H1 (cell line): ENCODE measurements around the gene SLC39A7. TPM values are rescaled to one million over a fixed set of nuclear protein-coding genes. Genes with fewer than 3 reads are reported as not detected.

Experiments used
- CTCF ChIA-PET: fragments of 300-600 bp; sonication (Branson Sonifier 250); formaldehyde crosslinking; loops from one replicate; lab custom pipeline; 2021; ENCODE audit not compliant: partially characterized antibody; lab: Charles Lee
- POLR2A ChIA-PET: fragments of 300-600 bp; sonication (Branson Sonifier 250); formaldehyde crosslinking; loops from one replicate; lab custom pipeline; 2021; ENCODE audit warnings: inconsistent platforms; ENCODE audit not compliant: partially characterized antibody; lab: Charles Lee
- DNase-seq, 2 experiments: peaks; one replicate each; pipeline versions ENCODE4 v3.0.0 to v3.0.0-alpha.2; 2010 to 2022; ENCODE audit warnings: low spot score in 2 of 2, low read depth in 1 of 2, mixed read lengths in 1 of 2
- FAIRE-seq: peaks from 2 replicates; lab custom pipeline; 2011; peaks lifted over from hg19 to GRCh38; lab: Jason Lieb, UNC
- H2AFZ ChIP-seq: 2 replicates; pipeline ENCODE4 v1.8.1; 2012; ENCODE audit warnings: low read length, inconsistent platforms
- H2AK5ac ChIP-seq: 2 replicates; pipeline ENCODE4 v1.6.1; 2013; ENCODE audit warnings: low read depth, low read length
- H2BK120ac ChIP-seq: replicated peaks from 2 replicates; pipeline ENCODE3; 2013; ENCODE audit warnings: low read depth, low read length, inconsistent platforms
- H2BK12ac ChIP-seq: 2 replicates; pipeline ENCODE4 v1.6.1; 2013; ENCODE audit warnings: low read depth, low read length
- H2BK15ac ChIP-seq: 2 replicates; pipeline ENCODE4 v1.6.1; 2013; ENCODE audit warnings: low read length
- H2BK20ac ChIP-seq: 2 replicates; pipeline ENCODE4 v1.6.1; 2013; ENCODE audit warnings: low read length
- H2BK5ac ChIP-seq: 2 replicates; pipeline ENCODE4 v1.6.1; 2013; ENCODE audit warnings: low read depth, low read length
- H3K14ac ChIP-seq: 2 replicates; pipeline ENCODE4 v1.6.1; 2013; ENCODE audit warnings: inconsistent platforms; ENCODE audit not compliant: insufficient read length
- H3K18ac ChIP-seq: 2 replicates; pipeline ENCODE4 v1.6.1; 2013; ENCODE audit warnings: low read length; ENCODE audit errors: extremely low read depth
- H3K23ac ChIP-seq: 2 replicates; pipeline ENCODE4 v1.6.1; 2013; ENCODE audit warnings: inconsistent platforms; ENCODE audit not compliant: insufficient read length
- H3K23me2 ChIP-seq: 2 replicates; pipeline ENCODE4 v1.6.1; 2013; ENCODE audit warnings: low read depth, low read length
- H3K27ac ChIP-seq: 2 replicates; pipeline ENCODE4 v1.6.1; 2011; ENCODE audit warnings: low read depth, low read length, inconsistent platforms
- H3K27me3 ChIP-seq, 4 experiments: replicated peaks in 1 of 4; 1 replicate in 1 of 4; 2 replicates in 3 of 4; pipeline versions ENCODE4 v1.6.1 to v1.8.1; 2011 to 2013; ENCODE audit warnings: low read length in 3 of 4, mild to moderate bottlenecking in 3 of 4, inconsistent platforms in 2 of 4, mixed read lengths in 2 of 4, moderate library complexity in 1 of 4; ENCODE audit not compliant: control insufficient read depth in 3 of 4, insufficient read depth in 3 of 4; ENCODE audit errors: extremely low read depth in 1 of 4
- H3K36me3 ChIP-seq, 4 experiments: 2 replicates each; pipeline versions ENCODE4 v1.6.1 to v1.8.1; 2011 to 2013; ENCODE audit warnings: mild to moderate bottlenecking in 4 of 4, low read length in 3 of 4, moderate library complexity in 2 of 4, control low read depth in 1 of 4, inconsistent platforms in 1 of 4; ENCODE audit not compliant: insufficient read depth in 4 of 4, control insufficient read depth in 2 of 4
- H3K4ac ChIP-seq: replicated peaks from 2 replicates; pipeline ENCODE3; 2013; ENCODE audit warnings: low read length, low read depth, mixed read lengths, inconsistent platforms; ENCODE audit not compliant: insufficient read length
- H3K4me1 ChIP-seq, 4 experiments: replicated peaks in 1 of 4; 1 replicate in 1 of 4; 2 replicates in 3 of 4; pipeline versions ENCODE4 v1.6.1 to v1.8.1; 2011 to 2013; ENCODE audit warnings: low read length in 3 of 4, inconsistent platforms in 2 of 4, mixed read lengths in 1 of 4; ENCODE audit not compliant: insufficient read depth in 4 of 4, control insufficient read depth in 3 of 4
- H3K4me2 ChIP-seq, 2 experiments: 2 replicates each; pipeline versions ENCODE4 v1.6.1 to v1.8.1; 2011 to 2013; ENCODE audit warnings: low read depth in 2 of 2, low read length in 2 of 2, control low read depth in 1 of 2, inconsistent platforms in 1 of 2, mild to moderate bottlenecking in 1 of 2; ENCODE audit not compliant: insufficient read depth in 1 of 2
- H3K4me3 ChIP-seq, 4 experiments: fragments of 200-600, 300-600 bp in 1 of 4; sonication (generic), shearing (Covaris generic), sonication (Bioruptor Twin) in 1 of 4; 2 replicates each; pipeline versions ENCODE4 v1.5.1 to v1.8.1; 2011 to 2016; ENCODE audit warnings: low read length in 4 of 4, low read depth in 3 of 4, control low read depth in 2 of 4, inconsistent platforms in 2 of 4, mild to moderate bottlenecking in 2 of 4, mixed read lengths in 1 of 4, moderate library complexity in 1 of 4; ENCODE audit not compliant: insufficient read depth in 2 of 4; ENCODE audit errors: extremely low read depth in 1 of 4
- H3K56ac ChIP-seq: replicated peaks from 2 replicates; pipeline ENCODE3; 2013; ENCODE audit warnings: low read depth, mild to moderate bottlenecking, mixed read lengths, low read length, inconsistent platforms; ENCODE audit not compliant: insufficient read length
- H3K79me1 ChIP-seq: 2 replicates; pipeline ENCODE4 v1.6.1; 2013; ENCODE audit warnings: low read depth, low read length, control low read depth
- H3K79me2 ChIP-seq, 2 experiments: 2 replicates each; pipeline versions ENCODE4 v1.6.1 to v1.8.1; 2012 to 2013; ENCODE audit warnings: low read length in 2 of 2, mild to moderate bottlenecking in 2 of 2, inconsistent platforms in 1 of 2; ENCODE audit not compliant: insufficient read depth in 2 of 2, control insufficient read depth in 1 of 2
- H3K9ac ChIP-seq, 4 experiments: replicated peaks in 1 of 4; 1 replicate in 1 of 4; 2 replicates in 3 of 4; pipeline versions ENCODE4 v1.6.1 to v1.8.1; 2011 to 2013; ENCODE audit warnings: low read depth in 3 of 4, low read length in 3 of 4, control low read depth in 2 of 4, mild to moderate bottlenecking in 2 of 4, moderate library complexity in 2 of 4, inconsistent platforms in 1 of 4; ENCODE audit errors: extremely low read depth in 1 of 4
- H3K9me3 ChIP-seq, 2 experiments: 2 replicates each; pipeline versions ENCODE4 v1.6.1 to v1.8.1; 2012 to 2013; ENCODE audit warnings: mild to moderate bottlenecking in 2 of 2, moderate library complexity in 2 of 2, control low read depth in 1 of 2, inconsistent platforms in 1 of 2, low read depth in 1 of 2, low read length in 1 of 2, mixed read lengths in 1 of 2; ENCODE audit not compliant: insufficient read depth in 2 of 2
- H4K20me1 ChIP-seq, 2 experiments: replicated peaks in 1 of 2; 2 replicates each; pipeline versions ENCODE3 to v1.8.1; 2011 to 2013; ENCODE audit warnings: inconsistent platforms in 2 of 2, low read length in 2 of 2, mild to moderate bottlenecking in 1 of 2; ENCODE audit not compliant: insufficient read depth in 2 of 2, control insufficient read depth in 1 of 2
- H4K5ac ChIP-seq: 2 replicates; pipeline ENCODE4 v1.6.1; 2013; ENCODE audit warnings: low read length, low read depth, mixed read lengths, inconsistent platforms; ENCODE audit not compliant: insufficient read length
- H4K8ac ChIP-seq: 2 replicates; pipeline ENCODE4 v1.8.0; 2013; ENCODE audit warnings: mild to moderate bottlenecking, moderate library complexity, low read length, inconsistent platforms; ENCODE audit not compliant: insufficient read depth; ENCODE audit errors: extremely low read depth
- H4K91ac ChIP-seq: replicated peaks from 2 replicates; pipeline ENCODE3; 2013; ENCODE audit warnings: low read length, mixed read lengths, inconsistent platforms; ENCODE audit not compliant: insufficient read length
- BCL11A ChIP-seq, 2 experiments: IDR thresholded peaks; one replicate each; pipeline ENCODE4 v1.6.1; 2011; ENCODE audit warnings: low read depth in 2 of 2, low read length in 2 of 2, mild to moderate bottlenecking in 2 of 2
- FOSL1 ChIP-seq: IDR thresholded peaks from 2 replicates; pipeline ENCODE4 v1.6.1; 2011; ENCODE audit warnings: mild to moderate bottlenecking, low read depth, low read length, moderate library complexity; ENCODE audit not compliant: insufficient read depth
- POLR2AphosphoS5 ChIP-seq: IDR thresholded peaks from 2 replicates; pipeline ENCODE4 v1.6.1; 2011; ENCODE audit warnings: low read depth, low read length
- SAP30 ChIP-seq: fragments of 300-600 bp; sonication (generic); IDR thresholded peaks from 2 replicates; pipeline ENCODE4 v1.7.1; 2012; ENCODE audit warnings: low read length, moderate library complexity, mild to moderate bottlenecking, inconsistent platforms; ENCODE audit not compliant: insufficient read depth, insufficient replicate concordance
- WGBS, 2 experiments: shearing (Covaris generic) in 1 of 2; methylation state at CpG; one replicate each; pipeline versions ENCODE4 v1.1.6 to v1.1.7; 2013 to 2015; ENCODE audit warnings: low lambda C conversion rate in 2 of 2, mixed read lengths in 2 of 2, inconsistent platforms in 1 of 2, low coverage in 1 of 2, missing lambda C conversion rate in 1 of 2; ENCODE audit not compliant: insufficient replicate concordance in 2 of 2, insufficient coverage in 1 of 2, insufficient read length in 1 of 2; ENCODE audit errors: extremely low coverage in 1 of 2, missing lambda C conversion rate in 1 of 2; 5-methylcytosine and 5-hydroxymethylcytosine counted together
- polyA plus RNA-seq, 7 experiments: library from polyadenylated mRNA; depleted of rRNA in 3 of 7; stranded (reverse) in 5 of 7; unstranded in 2 of 7; fragments of >200 nt in 5 of 7; fragments of 200-250 nt in 2 of 7; gene quantifications; 1 replicate in 5 of 7; 2 replicates in 1 of 7; 4 replicates in 1 of 7; pipeline versions ENCODE4 v1.2.1 to v1.2.3, GENCODE V29; 2011 to 2013; ENCODE audit warnings: missing spikeins in 2 of 7, mixed read lengths in 2 of 7
- total RNA-seq: library from RNA; stranded (reverse); fragmentation: NEBNext Ultra II Directional; extraction: Animal tissue kit (Norgen Biotek cat#: 25700); gene quantifications from 2 replicates; pipeline ENCODE4 v1.2.1, GENCODE V29; 2021
- TF ChIP-seq, protein P1 (sequence below): IDR thresholded peaks from 2 replicates; pipeline ENCODE4 v1.6.1; 2011; ENCODE audit warnings: low read length, improper control_type of control experiment
- TF ChIP-seq, protein P2 (sequence below): IDR thresholded peaks from 2 replicates; pipeline ENCODE4 v1.6.1; 2012; ENCODE audit warnings: inconsistent platforms

The SLC39A7 gene
- total and polyA plus RNA-seq, 2 of the 8 experiments (the other 6 are each of a cell fraction or from before 2014, with no cell fraction given): 63.3 to 123 TPM

DNA sequence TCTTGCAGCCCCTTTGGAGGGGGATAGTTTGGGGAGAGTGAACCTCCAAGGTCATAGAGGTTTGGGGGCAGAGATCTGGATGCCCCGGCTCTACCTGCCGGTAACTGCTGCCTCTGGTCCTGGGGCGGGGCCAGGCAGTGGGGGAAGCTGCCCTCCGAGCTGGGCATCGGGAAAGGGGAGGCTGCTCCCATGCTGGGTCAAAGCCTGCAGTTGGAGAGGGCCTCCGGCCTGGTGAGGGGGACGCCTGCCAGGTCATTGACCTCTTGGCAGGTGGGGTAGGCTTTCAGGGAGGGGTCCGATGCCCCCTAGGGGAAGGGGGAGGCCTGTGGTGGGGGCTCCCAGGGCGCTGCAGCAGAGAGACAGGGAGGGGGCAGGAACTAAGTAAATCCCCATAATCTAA is 15.5 kb upstream of the SLC39A7 start:
- no peak overlapping the region for H2AK5ac ChIP-seq
- H3K4me3 ChIP-seq: no peak overlapping the region
- no peak for DNase-seq
- H2BK120ac ChIP-seq: no peak overlapping the region
- H3K9ac ChIP-seq: no peak overlapping the region
- H3K9me3 ChIP-seq: no peaks in the 10 kb centered on the region
- H3K27me3 ChIP-seq: no peaks in the 10 kb centered on the region; a peak in 1 of 7 replicates
- no peak overlapping the region for H3K27ac ChIP-seq
- 0 out of 2 replicates have a peak overlapping the region, but pooled peaks have one; percentile 22 for H4K8ac ChIP-seq
- no peak overlapping the region for H3K56ac ChIP-seq
- H3K4me1 ChIP-seq: peaks cover 0 to 5% (median 2%) of the 10 kb centered on the region in 4 experiments; a peak in 2 of 7 replicates
- WGBS, 2 experiments: 70% methylated on average over 8 of the region's 9 CpGs; no CpG with 5 or more reads in 1 of the 2 experiments
- no peak overlapping the region for H3K4ac ChIP-seq
- no peak overlapping the region for H3K18ac ChIP-seq
- ChIA-PET CTCF (interaction anchor here (0.6 kb wide), 1 partner anchor 23 kb away, joined by 4 read pairs; no protein-coding TSS in a partner anchor), POLR2A (no interaction called here)
- no peaks in the 10 kb centered on the region for H3K79me2 ChIP-seq
- H3K36me3 ChIP-seq: no peaks in the 10 kb centered on the region
- TF ChIP-seq POLR2AphosphoS5 (no peak), FOSL1 (no peak), SAP30 (no peak), BCL11A (IDR thresholded peaks at IDR 0.05; ENCODE audit: low read depth in 2 of 2, low read length in 2 of 2) (no peak)
- TF ChIP-seq, protein P1, sequence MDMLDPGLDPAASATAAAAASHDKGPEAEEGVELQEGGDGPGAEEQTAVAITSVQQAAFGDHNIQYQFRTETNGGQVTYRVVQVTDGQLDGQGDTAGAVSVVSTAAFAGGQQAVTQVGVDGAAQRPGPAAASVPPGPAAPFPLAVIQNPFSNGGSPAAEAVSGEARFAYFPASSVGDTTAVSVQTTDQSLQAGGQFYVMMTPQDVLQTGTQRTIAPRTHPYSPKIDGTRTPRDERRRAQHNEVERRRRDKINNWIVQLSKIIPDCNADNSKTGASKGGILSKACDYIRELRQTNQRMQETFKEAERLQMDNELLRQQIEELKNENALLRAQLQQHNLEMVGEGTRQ: no peak
- TF ChIP-seq, protein P2, sequence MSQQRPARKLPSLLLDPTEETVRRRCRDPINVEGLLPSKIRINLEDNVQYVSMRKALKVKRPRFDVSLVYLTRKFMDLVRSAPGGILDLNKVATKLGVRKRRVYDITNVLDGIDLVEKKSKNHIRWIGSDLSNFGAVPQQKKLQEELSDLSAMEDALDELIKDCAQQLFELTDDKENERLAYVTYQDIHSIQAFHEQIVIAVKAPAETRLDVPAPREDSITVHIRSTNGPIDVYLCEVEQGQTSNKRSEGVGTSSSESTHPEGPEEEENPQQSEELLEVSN: no peak
- no peak overlapping the region for H2AFZ ChIP-seq
- no peak overlapping the region for H4K91ac ChIP-seq
- H2BK12ac ChIP-seq: no peak overlapping the region
- no peak overlapping the region for H3K4me2 ChIP-seq
- FAIRE-seq: no peak
- H3K79me1 ChIP-seq: no peaks in the 10 kb centered on the region
- H2BK15ac ChIP-seq: no peak overlapping the region
- no peaks in the 10 kb centered on the region for H4K20me1 ChIP-seq
- no peak overlapping the region for H4K5ac ChIP-seq
- H2BK5ac ChIP-seq: no peak overlapping the region
- H2BK20ac ChIP-seq: no peak overlapping the region
- H3K14ac ChIP-seq: no peak overlapping the region
- no peaks in the 10 kb centered on the region; the same call in 1 of the 2 replicates for H3K23me2 ChIP-seq
- H3K23ac ChIP-seq: no peak overlapping the region
